ENCODE results near the gene FCRL6. TPM values are rescaled to one million over a fixed set of nuclear protein-coding genes. Genes with fewer than 3 reads are reported as not detected.

The FCRL6 gene
- total RNA-seq, 1 experiment from 2014 or later: not detected

GRCh38 chr1:159843459-159843858 lies 41.3 kb downstream of the FCRL6 start:
- Histone ChIP-seq H3K9me3 (ENCODE audit: control insufficient read depth, insufficient read depth, low read depth, low read length) (no peaks in the 10 kb centered on the region), H3K27ac (ENCODE audit: low read length) (no peak overlapping the region), H3K36me3 (ENCODE audit: control insufficient read depth, insufficient read depth, low read length) (no peaks in the 10 kb centered on the region), H3K4me1 (ENCODE audit: control insufficient read depth, insufficient read depth, low read length) (no peaks in the 10 kb centered on the region), H3K4me3 (ENCODE audit: low read depth in 2 of 2, low read length in 2 of 2) (no peak overlapping the region), H3K27me3 (ENCODE audit: control insufficient read depth, insufficient read depth, low read length) (no peaks in the 10 kb centered on the region)
- BruUV-seq (replicated peaks): no TSS peak
- TF ChIP-seq SIN3A (IDR thresholded peaks at IDR 0.05; ENCODE audit: borderline replicate concordance, insufficient read depth, low read depth, low read length) (no peak), REST (IDR thresholded peaks at IDR 0.05; ENCODE audit: insufficient read depth in 1 of 2, low read depth in 2 of 2, low read length in 1 of 2) (no peak), POLR2AphosphoS5 (IDR thresholded peaks at IDR 0.05; ENCODE audit: low read depth, low read length) (no peak), CTCF (IDR thresholded peaks at IDR 0.05) (no peak), TCF7L2 (IDR thresholded peaks at IDR 0.05; ENCODE audit: low read depth, low read length) (no peak)
- ATAC-seq (no peak), DNase-seq (ENCODE audit: low read depth, low spot score) (no peak)
- intact Hi-C loops (cut with micrococcal nuclease; ENCODE audit: unreplicated experiment): no loop called here
- in situ Hi-C loops (cut with HindIII; ENCODE audit: low pct_unique_long_range_greater_than_20kb, low sequenced_read_pairs): no loop called here
- CTCF ChIA-PET: no interaction called here
- POLR2A ChIA-PET: no interaction called here

- ATAC-seq: no peak
- no peaks in the 10 kb centered on the region for H3K36me3 ChIP-seq (ENCODE audit: control insufficient read depth, insufficient read depth, low read length)
- intact Hi-C loops (cut with micrococcal nuclease; ENCODE audit: unreplicated experiment): no loop called here
- H3K27ac ChIP-seq (ENCODE audit: low read length): no peak overlapping the region
- DNase-seq (ENCODE audit: low read depth, low spot score): no peak
- no TSS peak for BruUV-seq (replicated peaks)
- no peak for TF ChIP-seq REST (IDR thresholded peaks at IDR 0.05; ENCODE audit: insufficient read depth in 1 of 2, low read depth in 2 of 2, low read length in 1 of 2)
- TF ChIP-seq CTCF (IDR thresholded peaks at IDR 0.05): no peak
- TF ChIP-seq TCF7L2 (IDR thresholded peaks at IDR 0.05; ENCODE audit: low read depth, low read length): no peak
- TF ChIP-seq POLR2AphosphoS5 (IDR thresholded peaks at IDR 0.05; ENCODE audit: low read depth, low read length): no peak
- no peak for TF ChIP-seq SIN3A (IDR thresholded peaks at IDR 0.05; ENCODE audit: borderline replicate concordance, insufficient read depth, low read depth, low read length)
- H3K27me3 ChIP-seq (ENCODE audit: control insufficient read depth, insufficient read depth, low read length): no peaks in the 10 kb centered on the region
- H3K4me1 ChIP-seq (ENCODE audit: control insufficient read depth, insufficient read depth, low read length): no peaks in the 10 kb centered on the region
- POLR2A ChIA-PET: no interaction called here
- CTCF ChIA-PET: no interaction called here
- H3K4me3 ChIP-seq (ENCODE audit: low read depth in 2 of 2, low read length in 2 of 2): no peak overlapping the region
- no peaks in the 10 kb centered on the region for H3K9me3 ChIP-seq (ENCODE audit: control insufficient read depth, insufficient read depth, low read depth, low read length)
- in situ Hi-C loops (cut with HindIII; ENCODE audit: low pct_unique_long_range_greater_than_20kb, low sequenced_read_pairs): no loop called here
These were observed 43.8 kb downstream of the FCRL6 start for GRCh38 chr1:159845751-159846629.
